Limb (tissue), 2 donors: ENCODE results near the gene KCTD10.
"Not testable (repeated sequence)": the region's sequence is repeated elsewhere in the genome, so short reads cannot be mapped to it uniquely, and the experiment has no call there.

Experiments used
- DNase-seq, 2 donors: peaks; one replicate each; pipeline ENCODE4 v3.0.0-alpha.2; 2016; ENCODE audit errors: extremely low spot score in 2 of 2

KCTD10 gene

GRCh38 chr12:109421355-109422087 lies 55.6 kb downstream of the KCTD10 start:
- no peak for DNase-seq

DNA sequence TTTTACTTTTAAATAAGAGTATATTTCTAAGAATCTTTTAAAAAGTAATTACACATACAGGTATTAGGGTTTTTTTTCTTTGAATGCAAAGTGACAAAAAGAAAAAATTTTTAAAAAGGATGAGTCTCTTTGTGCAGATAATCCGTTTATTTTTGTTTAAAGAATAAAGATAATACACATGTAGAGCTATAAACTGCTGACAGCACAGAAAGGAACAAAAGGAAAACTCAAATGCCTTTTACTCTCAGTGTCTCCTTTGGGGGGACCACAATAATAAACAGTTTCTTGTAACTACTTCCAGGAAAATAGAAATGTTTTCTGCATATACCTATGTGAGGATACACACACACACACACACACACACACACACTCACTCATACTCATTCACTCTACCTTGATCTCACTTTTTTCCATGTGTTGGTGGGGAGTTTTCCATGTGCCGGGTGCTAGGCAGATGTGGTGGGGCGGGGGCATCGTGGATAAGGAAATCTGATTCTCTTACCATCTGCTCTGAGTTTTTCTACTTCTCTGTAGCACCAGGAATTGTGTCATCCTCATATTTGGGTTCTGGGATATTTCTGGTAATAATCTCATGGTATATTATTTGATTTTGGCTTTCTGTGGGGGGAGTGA lies 58.1 kb downstream of the KCTD10 start:
- no peak for DNase-seq

GRCh38 chr12:109406147-109406546 lies 71.0 kb downstream of the KCTD10 start:
- DNase-seq = not testable (repeated sequence)

DNA sequence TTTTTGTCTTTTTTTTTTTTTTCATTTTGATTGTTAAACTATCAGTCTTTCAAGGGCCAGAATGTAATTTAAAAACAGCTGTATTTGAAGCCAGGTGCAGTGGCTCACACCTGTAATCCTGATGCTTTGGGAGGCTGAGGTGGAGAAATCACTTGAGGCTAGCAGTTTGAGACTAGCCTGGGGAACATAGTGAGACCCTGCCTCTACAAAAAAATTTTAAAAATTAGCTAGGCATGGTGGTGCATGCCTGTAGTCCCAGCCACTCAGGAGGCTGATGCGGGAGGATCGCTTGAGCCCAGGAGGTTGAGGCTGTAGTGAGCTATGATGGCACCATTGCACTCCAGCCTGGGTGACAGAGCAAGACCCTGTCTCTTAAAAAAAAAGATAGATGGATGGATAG lies 72.3 kb downstream of the KCTD10 start:
- not testable (repeated sequence) for DNase-seq
